GM13976 (cell line): ENCODE results near the gene WDR5B.
"Not testable (repeated sequence)": the region's sequence is repeated elsewhere in the genome, so short reads cannot be mapped to it uniquely, and the experiment has no call there.

Source experiments
- DNase-seq: peaks from one replicate; pipeline ENCODE4 v3.0.0; 2012; ENCODE audit warnings: low spot score
- in situ Hi-C: fragments of 300-500 bp; cut with MboI; formaldehyde crosslinking; loops from one replicate; pipeline ENCODE4 v1.12.0; 2022; ENCODE audit warnings: low sequenced_read_pairs, mixed read lengths, inconsistent platforms; ENCODE audit not compliant: unreplicated experiment
- TF ChIP-seq, protein P1 (sequence below): IDR thresholded peaks from 2 replicates; pipeline ENCODE4 v1.5.1; 2012; ENCODE audit warnings: borderline replicate concordance, mild to moderate bottlenecking; ENCODE audit not compliant: insufficient read depth; ENCODE audit errors: extremely low read depth, missing control alignments, control extremely low read depth

Gene WDR5B

GRCh38 chr3:122456074-122456473, 40.2 kb upstream of the WDR5B start:
- in situ Hi-C loops: no loop called here
- DNase-seq: no peak
- TF ChIP-seq, protein P1, sequence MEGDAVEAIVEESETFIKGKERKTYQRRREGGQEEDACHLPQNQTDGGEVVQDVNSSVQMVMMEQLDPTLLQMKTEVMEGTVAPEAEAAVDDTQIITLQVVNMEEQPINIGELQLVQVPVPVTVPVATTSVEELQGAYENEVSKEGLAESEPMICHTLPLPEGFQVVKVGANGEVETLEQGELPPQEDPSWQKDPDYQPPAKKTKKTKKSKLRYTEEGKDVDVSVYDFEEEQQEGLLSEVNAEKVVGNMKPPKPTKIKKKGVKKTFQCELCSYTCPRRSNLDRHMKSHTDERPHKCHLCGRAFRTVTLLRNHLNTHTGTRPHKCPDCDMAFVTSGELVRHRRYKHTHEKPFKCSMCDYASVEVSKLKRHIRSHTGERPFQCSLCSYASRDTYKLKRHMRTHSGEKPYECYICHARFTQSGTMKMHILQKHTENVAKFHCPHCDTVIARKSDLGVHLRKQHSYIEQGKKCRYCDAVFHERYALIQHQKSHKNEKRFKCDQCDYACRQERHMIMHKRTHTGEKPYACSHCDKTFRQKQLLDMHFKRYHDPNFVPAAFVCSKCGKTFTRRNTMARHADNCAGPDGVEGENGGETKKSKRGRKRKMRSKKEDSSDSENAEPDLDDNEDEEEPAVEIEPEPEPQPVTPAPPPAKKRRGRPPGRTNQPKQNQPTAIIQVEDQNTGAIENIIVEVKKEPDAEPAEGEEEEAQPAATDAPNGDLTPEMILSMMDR: no peak

DNA sequence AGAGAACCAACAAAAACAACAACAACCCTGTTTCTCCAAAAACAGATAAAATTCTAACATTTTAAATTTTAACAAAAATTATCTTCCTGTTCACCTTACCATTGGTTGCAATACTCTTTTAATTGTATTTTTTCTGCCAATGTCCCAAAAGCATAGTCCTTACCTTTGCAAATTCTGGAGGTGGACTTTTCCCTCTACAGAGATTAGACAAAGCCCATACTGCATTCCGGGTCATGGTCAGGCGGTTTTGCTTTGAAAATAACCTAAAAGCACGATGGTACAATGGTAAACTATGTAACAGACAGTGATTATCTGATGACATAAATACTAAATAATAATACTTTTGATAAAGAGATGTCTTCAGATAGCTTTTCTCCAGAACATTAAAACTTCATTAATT, 35.5 kb upstream of the WDR5B start:
- TF ChIP-seq, protein P1: no peak
- DNase-seq: no peak
- in situ Hi-C loops: no loop called here

DNA sequence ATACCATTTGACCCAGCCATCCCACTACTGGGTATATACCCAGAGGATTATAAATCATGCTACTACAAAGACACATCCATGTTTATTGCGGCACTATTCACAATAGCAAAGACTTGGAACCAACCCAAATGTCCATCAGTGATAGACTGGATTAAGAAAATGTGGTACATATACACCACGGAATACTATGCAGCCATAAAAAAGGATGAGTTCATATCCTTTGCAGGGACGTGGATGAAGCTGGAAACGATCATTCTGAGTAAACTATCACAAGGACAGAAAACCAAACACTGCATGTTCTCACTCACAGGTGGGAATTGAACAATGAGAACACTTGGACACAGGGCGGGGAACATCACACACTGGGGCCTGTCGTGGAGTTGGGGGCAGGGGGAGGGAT, 32.4 kb upstream of the WDR5B start:
- DNase-seq, in situ Hi-C loops: not testable (repeated sequence)

DNA sequence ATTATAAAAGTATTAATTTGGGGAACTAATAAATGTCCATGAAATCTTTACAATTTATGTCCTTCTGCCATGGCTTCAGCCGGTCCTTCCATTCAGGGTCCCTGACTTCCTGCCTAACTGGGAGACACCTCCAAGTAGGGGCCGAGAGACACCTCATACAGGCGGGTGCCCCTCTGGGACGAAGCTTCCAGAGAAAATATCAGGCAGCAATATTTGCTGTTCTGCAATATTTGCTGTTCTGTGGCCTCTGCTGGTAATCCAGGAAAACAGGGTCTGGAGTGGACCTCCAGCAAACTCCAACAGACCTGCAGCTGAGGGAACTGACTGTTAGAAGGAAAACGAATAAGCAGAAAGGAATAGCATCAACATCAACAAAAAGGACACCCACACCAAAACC, 28.6 kb upstream of the WDR5B start:
- in situ Hi-C loops, DNase-seq: not testable (repeated sequence)

- in situ Hi-C loops, DNase-seq: not testable (repeated sequence)
Measured at GRCh38 chr3:122443762-122444490, 28.1 kb upstream of the WDR5B start.

DNA sequence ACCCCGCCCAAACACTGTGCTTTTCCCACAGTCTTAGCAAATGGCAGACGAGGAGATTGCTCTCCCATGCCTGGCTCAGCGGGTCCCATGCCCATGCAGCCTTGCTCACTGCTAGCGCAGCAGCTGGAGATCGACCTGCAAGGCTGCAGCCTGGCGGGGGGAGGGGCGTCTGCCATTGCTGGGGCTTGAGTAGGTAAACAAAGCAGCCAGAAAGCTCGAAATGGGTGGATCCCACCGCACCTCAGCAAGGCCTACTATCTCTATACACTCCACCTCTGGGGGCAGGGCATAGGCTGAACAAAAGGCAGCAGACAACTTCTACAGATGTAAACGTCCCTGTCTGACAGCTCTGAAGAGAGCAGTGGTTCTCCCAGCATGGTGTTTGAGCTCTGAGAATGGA, 27.2 kb upstream of the WDR5B start:
- TF ChIP-seq, protein P1: no peak
- DNase-seq: no peak
- in situ Hi-C loops: no loop called here

DNA sequence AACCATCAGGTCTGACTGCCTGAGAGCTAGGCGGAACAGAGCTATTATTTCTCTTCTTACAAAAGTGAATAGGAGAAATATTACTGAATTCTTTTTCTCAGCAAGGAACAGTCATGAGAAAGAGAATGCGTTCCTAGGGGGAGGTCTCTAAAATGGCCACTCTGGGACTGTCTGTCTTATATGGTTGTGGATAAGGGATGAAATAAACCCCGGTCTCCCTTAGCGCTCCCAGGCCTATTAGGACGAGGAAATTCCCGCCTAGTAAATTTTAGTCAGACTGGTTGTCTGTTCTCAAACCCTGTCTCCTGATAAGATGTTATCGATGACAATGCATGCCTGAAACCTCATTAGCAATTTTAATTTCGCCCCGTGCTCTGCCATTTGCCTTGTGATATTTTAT, 20.1 kb upstream of the WDR5B start:
- in situ Hi-C loops: no loop called here
- DNase-seq: no peak
- TF ChIP-seq, protein P1: no peak

DNA sequence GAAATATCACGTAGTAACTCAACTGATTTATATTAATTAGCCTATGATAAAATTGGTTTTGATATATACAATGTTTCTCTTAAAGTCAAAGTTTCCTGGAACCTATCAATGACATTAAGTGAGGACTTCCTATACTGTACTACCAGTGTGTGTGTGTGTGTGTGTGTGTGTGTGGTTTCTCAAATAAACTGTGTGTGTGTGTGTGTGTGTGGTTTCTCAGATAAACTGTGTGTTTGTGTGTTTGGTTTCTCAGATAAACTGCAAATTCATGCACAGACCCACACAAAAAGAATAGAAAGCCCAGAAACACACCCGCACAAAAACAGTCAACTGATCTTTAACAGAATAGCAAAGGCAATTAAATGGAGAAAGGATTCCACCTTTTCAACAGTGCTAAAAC, 14.5 kb upstream of the WDR5B start:
- no peak for DNase-seq
- in situ Hi-C loops: no loop called here
- TF ChIP-seq, protein P1: no peak
